ENCODE results near the gene TMEM107. TPM values are rescaled to one million over a fixed set of nuclear protein-coding genes. Genes with fewer than 3 reads are reported as not detected.
"Not testable (repeated sequence)": the region's sequence is repeated elsewhere in the genome, so short reads cannot be mapped to it uniquely, and the experiment has no call there.

TMEM107 gene
- total RNA-seq, 4 donors from 2014 or later: 28.2 to 47.1 (median 38.2) TPM

- H3K4me3 ChIP-seq: peak overlapping the region; percentile 11 to 52 (median 32)
- no peaks in the 10 kb centered on the region for H3K9me3 ChIP-seq
- TF ChIP-seq POLR2A (IDR thresholded peaks at IDR 0.05) (peak; percentile 98 to 100), EP300 (IDR thresholded peaks at IDR 0.05) (peak; percentile 95 to 100)
- TF ChIP-seq, protein P1, sequence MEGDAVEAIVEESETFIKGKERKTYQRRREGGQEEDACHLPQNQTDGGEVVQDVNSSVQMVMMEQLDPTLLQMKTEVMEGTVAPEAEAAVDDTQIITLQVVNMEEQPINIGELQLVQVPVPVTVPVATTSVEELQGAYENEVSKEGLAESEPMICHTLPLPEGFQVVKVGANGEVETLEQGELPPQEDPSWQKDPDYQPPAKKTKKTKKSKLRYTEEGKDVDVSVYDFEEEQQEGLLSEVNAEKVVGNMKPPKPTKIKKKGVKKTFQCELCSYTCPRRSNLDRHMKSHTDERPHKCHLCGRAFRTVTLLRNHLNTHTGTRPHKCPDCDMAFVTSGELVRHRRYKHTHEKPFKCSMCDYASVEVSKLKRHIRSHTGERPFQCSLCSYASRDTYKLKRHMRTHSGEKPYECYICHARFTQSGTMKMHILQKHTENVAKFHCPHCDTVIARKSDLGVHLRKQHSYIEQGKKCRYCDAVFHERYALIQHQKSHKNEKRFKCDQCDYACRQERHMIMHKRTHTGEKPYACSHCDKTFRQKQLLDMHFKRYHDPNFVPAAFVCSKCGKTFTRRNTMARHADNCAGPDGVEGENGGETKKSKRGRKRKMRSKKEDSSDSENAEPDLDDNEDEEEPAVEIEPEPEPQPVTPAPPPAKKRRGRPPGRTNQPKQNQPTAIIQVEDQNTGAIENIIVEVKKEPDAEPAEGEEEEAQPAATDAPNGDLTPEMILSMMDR (IDR thresholded peaks at IDR 0.05): peak in 1 of 5 experiments; percentile 35
- H3K27me3 ChIP-seq: no peaks in the 10 kb centered on the region
- WGBS, 2 donors: 1% methylated on average over 23 of the region's 23 CpGs
- H3K4me1 ChIP-seq: peaks cover 0 to 44% (median 22%) of the 10 kb centered on the region in 4 donors
- DNase-seq (ENCODE audit: low spot score in 2 of 2): peak; percentile 63 to 81
- no peaks in the 10 kb centered on the region for H3K36me3 ChIP-seq
- peak overlapping the region; percentile 69 to 98 (median 93) for H3K27ac ChIP-seq
These were observed 2.9 kb downstream of the TMEM107 start for GRCh38 chr17:8173056-8173870.

- H3K9me3 ChIP-seq; DNase-seq (ENCODE audit: low spot score in 2 of 2); H3K36me3 ChIP-seq; H3K4me3 ChIP-seq; H3K27me3 ChIP-seq; H3K27ac ChIP-seq: not testable (repeated sequence)
- peaks cover 0 to 27% (median 11%) of the 10 kb centered on the region in 4 donors for H3K4me1 ChIP-seq
- 92% methylated on average over 19 of the region's 19 CpGs for WGBS, 2 donors
These were observed 6.0 kb downstream of the TMEM107 start for GRCh38 chr17:8170186-8170585.

DNA sequence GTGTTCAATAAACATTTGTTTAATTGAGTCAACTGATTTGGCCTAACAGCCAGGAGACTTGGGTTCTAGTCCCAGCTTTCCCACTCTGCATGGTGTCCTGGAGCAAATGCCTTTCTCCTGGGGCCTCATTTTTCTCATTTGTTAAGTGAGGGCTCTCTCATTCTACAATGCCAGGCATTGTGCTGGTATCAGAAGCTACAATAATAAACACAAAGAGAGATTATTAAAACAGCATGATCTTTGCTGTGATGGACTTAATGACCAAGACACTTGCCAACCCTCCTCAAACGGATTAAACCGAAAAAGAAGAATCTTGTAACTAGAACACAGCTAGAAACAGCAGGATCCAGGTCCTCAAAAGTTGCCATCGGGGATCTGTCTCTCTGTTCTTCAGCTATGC, 8.7 kb downstream of the TMEM107 start:
- TF ChIP-seq, protein P1 (IDR thresholded peaks at IDR 0.05): no peak
- TF ChIP-seq EP300 (IDR thresholded peaks at IDR 0.05): no peak
- no peak for TF ChIP-seq POLR2A (IDR thresholded peaks at IDR 0.05)
- H3K27me3 ChIP-seq: no peaks in the 10 kb centered on the region
- no peaks in the 10 kb centered on the region for H3K36me3 ChIP-seq
- H3K9me3 ChIP-seq: no peaks in the 10 kb centered on the region
- no peak for DNase-seq (ENCODE audit: low spot score in 2 of 2)
- H3K27ac ChIP-seq: peak overlapping the region in 3 of 4 donors; percentile 13 to 57 (median 56)
- H3K4me1 ChIP-seq: peaks cover 0 to 24% (median 16%) of the 10 kb centered on the region in 4 donors
- WGBS, 2 donors: 36 to 49% methylated on average over 3 of the region's 3 CpGs
- no peak overlapping the region for H3K4me3 ChIP-seq

GRCh38 chr17:8166731-8167130, 9.4 kb downstream of the TMEM107 start:
- H3K4me1 ChIP-seq: peaks cover 0 to 24% (median 17%) of the 10 kb centered on the region in 4 donors
- no peaks in the 10 kb centered on the region for H3K36me3 ChIP-seq
- 80 to 84% methylated on average over 6 of the region's 6 CpGs for WGBS, 2 donors
- TF ChIP-seq POLR2A (IDR thresholded peaks at IDR 0.05) (no peak), EP300 (IDR thresholded peaks at IDR 0.05) (no peak)
- TF ChIP-seq, protein P1 (IDR thresholded peaks at IDR 0.05): no peak
- H3K27ac ChIP-seq: peak overlapping the region in 2 of 4 donors; percentile 56 to 57
- DNase-seq (ENCODE audit: low spot score in 2 of 2): no peak
- no peak overlapping the region for H3K4me3 ChIP-seq
- H3K9me3 ChIP-seq: no peaks in the 10 kb centered on the region
- H3K27me3 ChIP-seq: no peaks in the 10 kb centered on the region

- Histone ChIP-seq H3K27me3 (no peaks in the 10 kb centered on the region), H3K9me3 (no peaks in the 10 kb centered on the region), H3K36me3 (peaks cover 0 to 17% (median 3%) of the 10 kb centered on the region in 3 donors), H3K27ac (peak overlapping the region; percentile 98 to 100 (median 100)), H3K4me3 (no peak overlapping the region), H3K4me1 (peaks cover 0 to 42% (median 28%) of the 10 kb centered on the region in 4 donors)
- TF ChIP-seq EP300 (IDR thresholded peaks at IDR 0.05) (no peak), POLR2A (IDR thresholded peaks at IDR 0.05) (no peak)
- TF ChIP-seq, protein P1 (IDR thresholded peaks at IDR 0.05): no peak
- DNase-seq (ENCODE audit: low spot score in 2 of 2): no peak
- WGBS, 2 donors: 64 to 74% methylated on average over 6 of the region's 6 CpGs
These were observed 11.4 kb downstream of the TMEM107 start for GRCh38 chr17:8164815-8165131.
